Smooth muscle cell (in vitro differentiated cells): ENCODE measurements around the gene PACRG. TPM values are rescaled to one million over a fixed set of nuclear protein-coding genes. Genes with fewer than 3 reads are reported as not detected.

Experiments
- DNase-seq: peaks from one replicate; lab custom pipeline; 2025; ENCODE audit not compliant: unreplicated experiment; lab: John Stamatoyannopoulos, UW
- H2AFZ ChIP-seq: fragments of 200-600 bp; sonication (generic); 2 replicates; pipeline ENCODE4 v1.6.0; 2016; ENCODE audit warnings: antibody characterized with exemption, low read depth, mild to moderate bottlenecking
- H3F3A ChIP-seq: fragments of 200-600 bp; sonication (generic); 2 replicates; pipeline ENCODE4 v1.6.0; 2017; ENCODE audit warnings: antibody characterized with exemption, low read depth
- H3K27ac ChIP-seq: fragments of 200-600 bp; sonication (generic); 2 replicates; pipeline ENCODE4 v1.5.1; 2016; ENCODE audit warnings: low read depth, mild to moderate bottlenecking
- H3K27me3 ChIP-seq: fragments of 200-600 bp; sonication (generic); 2 replicates; pipeline ENCODE4 v1.6.1; 2016; ENCODE audit warnings: low read depth, mild to moderate bottlenecking
- H3K36me3 ChIP-seq: fragments of 200-600 bp; sonication (generic); 2 replicates; pipeline ENCODE4 v1.5.1; 2016; ENCODE audit warnings: low read depth
- H3K4me1 ChIP-seq: fragments of 200-600 bp; sonication (generic); 2 replicates; pipeline ENCODE4 v1.5.1; 2016; ENCODE audit warnings: low read depth
- H3K4me2 ChIP-seq: fragments of 200-600 bp; sonication (generic); 2 replicates; pipeline ENCODE4 v1.6.0; 2016; ENCODE audit warnings: mild to moderate bottlenecking
- H3K4me3 ChIP-seq: fragments of 200-600 bp; sonication (generic); 2 replicates; pipeline ENCODE4 v1.5.1; 2016; ENCODE audit warnings: mild to moderate bottlenecking
- H3K79me2 ChIP-seq: fragments of 200-600 bp; sonication (generic); 2 replicates; pipeline ENCODE4 v1.6.0; 2016; ENCODE audit warnings: low read depth, mild to moderate bottlenecking
- H3K9ac ChIP-seq: fragments of 200-600 bp; sonication (generic); 2 replicates; pipeline ENCODE4 v1.6.0; 2016; ENCODE audit warnings: low read depth
- H3K9me3 ChIP-seq: fragments of 200-600 bp; sonication (generic); replicated peaks from 2 replicates; pipeline ENCODE4 v1.5.1; 2016; ENCODE audit warnings: low read depth
- H4K20me1 ChIP-seq: fragments of 200-600 bp; sonication (generic); 2 replicates; pipeline ENCODE4 v1.6.0; 2016; ENCODE audit warnings: low read depth
- CTCF ChIP-seq: fragments of 200-600 bp; sonication (generic); IDR thresholded peaks from 2 replicates; pipeline ENCODE4 v1.5.1; 2017; ENCODE audit warnings: borderline replicate concordance, mild to moderate bottlenecking, antibody characterized with exemption; ENCODE audit not compliant: insufficient read depth, poor library complexity, severe bottlenecking
- WGBS: methylation state at CpG from one replicate; pipeline ENCODE4 v1.1.7; 2016; ENCODE audit warnings: low lambda C conversion rate; 5-methylcytosine and 5-hydroxymethylcytosine counted together
- polyA plus RNA-seq: library from polyadenylated mRNA; unstranded; fragments of >200 nt; fragmentation: Nextera tagmentation; extraction: Ambion mirVana; gene quantifications from 2 replicates; pipeline ENCODE4 v1.2.1, GENCODE V29; 2016
- total RNA-seq: library from RNA; depleted of rRNA; stranded (reverse); fragments of >200 nt; gene quantifications from 2 replicates; pipeline ENCODE4 v1.2.3, GENCODE V29; 2014

The PACRG gene
- total and polyA plus RNA-seq, 2 experiments from 2014 or later: not detected

GRCh38 chr6:163310096-163310972, 582.6 kb downstream of the PACRG start:
- no peak overlapping the region for H3K4me2 ChIP-seq
- no peak overlapping the region for H3K9ac ChIP-seq
- H3K9me3 ChIP-seq: no peaks in the 10 kb centered on the region
- no peak overlapping the region for H3K27ac ChIP-seq
- H3K27me3 ChIP-seq: peaks cover 10% of the 10 kb centered on the region
- no peaks in the 10 kb centered on the region for H3K79me2 ChIP-seq
- no peak overlapping the region for H3K4me3 ChIP-seq
- no peaks in the 10 kb centered on the region for H4K20me1 ChIP-seq
- no peak for TF ChIP-seq CTCF
- no peaks in the 10 kb centered on the region for H3K4me1 ChIP-seq
- WGBS: 95% methylated on average over 44 of the region's 44 CpGs
- DNase-seq: no peak
- no peaks in the 10 kb centered on the region for H3F3A ChIP-seq
- H2AFZ ChIP-seq: no peak overlapping the region
- H3K36me3 ChIP-seq: no peaks in the 10 kb centered on the region

- no peaks in the 10 kb centered on the region for H4K20me1 ChIP-seq
- peaks cover 10% of the 10 kb centered on the region for H3K27me3 ChIP-seq
- no peak overlapping the region for H3K27ac ChIP-seq
- TF ChIP-seq CTCF: no peak
- no peak overlapping the region for H3K4me3 ChIP-seq
- no peak overlapping the region for H2AFZ ChIP-seq
- no peaks in the 10 kb centered on the region for H3K79me2 ChIP-seq
- H3F3A ChIP-seq: no peaks in the 10 kb centered on the region
- DNase-seq: no peak
- no peaks in the 10 kb centered on the region for H3K36me3 ChIP-seq
- H3K4me2 ChIP-seq: no peak overlapping the region
- H3K9ac ChIP-seq: no peak overlapping the region
- H3K9me3 ChIP-seq: no peaks in the 10 kb centered on the region
- 90% methylated on average over 2 of the region's 2 CpGs for WGBS
- no peaks in the 10 kb centered on the region for H3K4me1 ChIP-seq
These were observed 583.2 kb downstream of the PACRG start for GRCh38 chr6:163310973-163311383.

GRCh38 chr6:163311830-163312229, 584.1 kb downstream of the PACRG start:
- Histone ChIP-seq H3K4me3 (no peak overlapping the region), H3K9ac (no peak overlapping the region), H3K27ac (no peak overlapping the region), H4K20me1 (no peaks in the 10 kb centered on the region), H3K4me2 (no peak overlapping the region), H3K79me2 (no peaks in the 10 kb centered on the region), H3K9me3 (no peaks in the 10 kb centered on the region), H3K27me3 (peaks cover 10% of the 10 kb centered on the region), H3K36me3 (no peaks in the 10 kb centered on the region), H2AFZ (no peak overlapping the region), H3F3A (no peaks in the 10 kb centered on the region), H3K4me1 (no peaks in the 10 kb centered on the region)
- no peak for DNase-seq
- 79% methylated on average over 3 of the region's 3 CpGs for WGBS
- no peak for TF ChIP-seq CTCF

- Histone ChIP-seq H3K4me3 (no peak overlapping the region), H4K20me1 (no peaks in the 10 kb centered on the region), H3K9me3 (no peaks in the 10 kb centered on the region), H3K27me3 (peaks cover 10% of the 10 kb centered on the region), H2AFZ (no peak overlapping the region), H3K27ac (no peak overlapping the region), H3K4me2 (no peak overlapping the region), H3K4me1 (no peaks in the 10 kb centered on the region), H3K36me3 (no peaks in the 10 kb centered on the region), H3F3A (no peaks in the 10 kb centered on the region), H3K79me2 (no peaks in the 10 kb centered on the region), H3K9ac (no peak overlapping the region)
- TF ChIP-seq CTCF: no peak
- 95% methylated on average over 4 of the region's 4 CpGs for WGBS
- DNase-seq: no peak
These were observed 585.8 kb downstream of the PACRG start for GRCh38 chr6:163313566-163313965.
